ENCODE results near the gene RNFT2.

DNA sequence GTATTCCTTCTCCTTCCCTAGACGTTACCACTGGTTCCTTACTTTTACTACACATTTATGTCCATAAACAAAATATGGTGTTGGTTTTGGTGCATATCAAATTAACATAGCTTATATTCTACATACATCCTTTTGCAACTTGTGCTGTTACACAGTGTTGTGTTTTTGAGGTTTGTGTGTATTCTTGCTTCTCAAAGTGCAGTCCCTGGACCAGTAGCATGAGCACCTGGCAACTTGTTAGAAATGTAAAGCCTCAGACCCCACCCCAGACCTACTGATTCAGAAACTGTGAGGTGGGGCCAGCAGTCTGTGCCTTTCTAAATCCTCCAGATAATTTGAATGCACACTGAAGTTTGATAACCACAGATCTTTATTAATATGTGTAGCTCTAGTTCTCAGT, 65.9 kb downstream of the RNFT2 start:
- TF ChIP-seq POLR2A (IDR thresholded peaks at IDR 0.05; ENCODE audit: low read length) (no peak), GATA1 (IDR thresholded peaks at IDR 0.05; ENCODE audit: low read depth, low read length) (no peak)

Measured in erythroblast (primary cell).